ENCODE data around the gene KCNC2. TPM values are rescaled to one million over a fixed set of nuclear protein-coding genes. Genes with fewer than 3 reads are reported as not detected.

KCNC2 gene
- total RNA-seq, 2 donors from 2014 or later, result 3.0 to 4.7 TPM

DNA sequence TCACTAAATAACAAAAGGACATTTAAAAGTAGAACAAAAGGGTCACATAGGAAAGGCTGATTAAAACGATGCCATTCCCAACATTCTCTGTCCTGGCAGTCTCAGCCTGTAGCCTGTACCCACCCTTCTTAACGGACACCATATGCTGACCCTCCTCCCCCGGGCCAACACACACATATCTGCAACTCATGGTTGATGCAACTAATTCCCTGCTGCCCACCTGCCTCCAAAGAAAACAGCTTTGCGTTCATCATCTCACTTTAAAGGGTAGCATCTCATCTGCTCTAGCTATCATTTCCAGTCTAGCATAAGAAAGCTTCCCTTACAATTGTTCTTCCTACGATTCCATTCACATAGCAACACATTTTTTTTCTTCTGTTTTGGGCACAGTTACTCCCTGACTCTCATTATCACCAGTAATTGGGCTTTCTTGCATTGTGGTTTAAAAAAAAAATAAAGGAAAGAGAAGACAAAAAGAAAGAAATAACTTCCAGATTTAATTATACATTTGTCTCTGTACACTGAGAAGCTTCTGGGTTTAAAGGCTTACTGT is 92.9 kb downstream of the KCNC2 start:
- 82% methylated on average over 5 of the region's 5 CpGs for WGBS
- no peaks in the 10 kb centered on the region for H3K4me1 ChIP-seq (replicated peaks)
- DNase-seq (ENCODE audit: low spot score), result no peak
- TF ChIP-seq POLR2A (IDR thresholded peaks at IDR 0.05) (no peak), POLR2AphosphoS5 (IDR thresholded peaks at IDR 0.05) (no peak), CTCF (IDR thresholded peaks at IDR 0.05) (no peak)
- intact Hi-C loops (cut with DNase I), result no loop called here
- no peaks in the 10 kb centered on the region for H3K9me3 ChIP-seq
- no peak overlapping the region for H3K4me3 ChIP-seq
- H3K36me3 ChIP-seq, result no peaks in the 10 kb centered on the region
- no peak overlapping the region for H3K27ac ChIP-seq
- no peaks in the 10 kb centered on the region for H3K27me3 ChIP-seq (replicated peaks; ENCODE audit: insufficient read depth)

- Histone ChIP-seq H3K4me3 (no peak overlapping the region), H3K4me1 (replicated peaks) (no peaks in the 10 kb centered on the region), H3K27me3 (replicated peaks; ENCODE audit: insufficient read depth) (no peaks in the 10 kb centered on the region), H3K9me3 (no peaks in the 10 kb centered on the region), H3K36me3 (no peaks in the 10 kb centered on the region), H3K27ac (no peak overlapping the region)
- TF ChIP-seq POLR2A (IDR thresholded peaks at IDR 0.05) (no peak), CTCF (IDR thresholded peaks at IDR 0.05) (no peak), POLR2AphosphoS5 (IDR thresholded peaks at IDR 0.05) (no peak)
- intact Hi-C loops (cut with DNase I), result no loop called here
- no peak for DNase-seq (ENCODE audit: low spot score)
- 95% methylated on average over 2 of the region's 2 CpGs for WGBS
These were observed 93.9 kb downstream of the KCNC2 start for GRCh38 chr12:75115748-75116147.

DNA sequence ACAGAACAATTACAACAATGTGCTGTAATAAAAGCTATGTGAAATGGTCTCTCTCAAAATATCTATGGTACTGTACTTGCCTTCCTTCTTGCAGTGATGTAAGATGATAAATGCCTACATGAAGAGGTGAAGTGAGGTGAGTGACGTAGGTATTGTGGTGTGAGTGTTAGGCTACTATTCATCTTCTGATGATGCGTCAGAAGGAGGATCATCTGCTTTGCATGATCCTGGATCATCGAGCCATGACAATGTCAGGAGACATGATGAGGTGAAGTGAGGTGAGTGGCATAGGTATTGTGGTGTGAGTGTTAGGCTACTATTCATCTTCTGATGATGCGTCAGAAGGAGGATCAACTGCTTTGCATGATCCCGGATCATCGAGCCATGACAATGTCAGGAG is 105.8 kb downstream of the KCNC2 start:
- H3K27ac ChIP-seq, result no peak overlapping the region
- H3K36me3 ChIP-seq, result no peaks in the 10 kb centered on the region
- H3K4me3 ChIP-seq, result no peak overlapping the region
- no peak for DNase-seq (ENCODE audit: low spot score)
- no peak for TF ChIP-seq POLR2AphosphoS5 (IDR thresholded peaks at IDR 0.05)
- TF ChIP-seq CTCF (IDR thresholded peaks at IDR 0.05), result no peak
- no peak for TF ChIP-seq POLR2A (IDR thresholded peaks at IDR 0.05)
- WGBS, result 97% methylated on average over 6 of the region's 6 CpGs
- no peaks in the 10 kb centered on the region for H3K27me3 ChIP-seq (replicated peaks; ENCODE audit: insufficient read depth)
- H3K4me1 ChIP-seq (replicated peaks), result no peaks in the 10 kb centered on the region
- intact Hi-C loops (cut with DNase I), result no loop called here
- no peaks in the 10 kb centered on the region for H3K9me3 ChIP-seq

DNA sequence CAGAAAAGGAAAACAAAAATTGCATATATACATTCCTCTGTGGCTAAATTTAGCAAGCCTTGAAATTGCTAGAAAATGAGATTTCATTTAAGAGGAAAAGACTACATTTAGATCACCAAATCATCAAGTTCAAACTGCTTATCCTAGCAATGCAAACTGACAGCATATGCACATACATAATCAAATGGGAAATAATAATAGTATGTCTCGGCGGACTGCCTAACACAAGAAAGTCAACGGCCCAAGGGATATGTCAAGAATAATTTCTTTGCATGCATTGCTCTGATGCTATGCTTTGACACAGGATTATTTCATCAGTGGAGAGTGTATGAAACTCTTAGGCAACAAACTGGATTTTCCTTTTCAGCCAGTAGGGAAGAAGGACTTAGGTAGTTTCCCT is 107.9 kb downstream of the KCNC2 start:
- Histone ChIP-seq H3K4me1 (replicated peaks) (no peaks in the 10 kb centered on the region), H3K27me3 (replicated peaks; ENCODE audit: insufficient read depth) (no peaks in the 10 kb centered on the region), H3K36me3 (no peaks in the 10 kb centered on the region), H3K27ac (no peak overlapping the region), H3K4me3 (no peak overlapping the region), H3K9me3 (no peaks in the 10 kb centered on the region)
- WGBS, result 97% methylated on average over 3 of the region's 3 CpGs
- intact Hi-C loops (cut with DNase I), result no loop called here
- no peak for DNase-seq (ENCODE audit: low spot score)
- TF ChIP-seq POLR2AphosphoS5 (IDR thresholded peaks at IDR 0.05) (no peak), CTCF (IDR thresholded peaks at IDR 0.05) (no peak)

GRCh38 chr12:75099210-75099609 is 110.4 kb downstream of the KCNC2 start:
- no peaks in the 10 kb centered on the region for H3K9me3 ChIP-seq
- no peak overlapping the region for H3K4me3 ChIP-seq
- H3K4me1 ChIP-seq (replicated peaks), result no peaks in the 10 kb centered on the region
- H3K27me3 ChIP-seq (replicated peaks; ENCODE audit: insufficient read depth), result no peaks in the 10 kb centered on the region
- DNase-seq (ENCODE audit: low spot score), result no peak
- intact Hi-C loops (cut with DNase I), result no loop called here
- no peaks in the 10 kb centered on the region for H3K36me3 ChIP-seq
- no peak overlapping the region for H3K27ac ChIP-seq
- no peak for TF ChIP-seq CTCF (IDR thresholded peaks at IDR 0.05)
- no peak for TF ChIP-seq POLR2A (IDR thresholded peaks at IDR 0.05)
- no peak for TF ChIP-seq POLR2AphosphoS5 (IDR thresholded peaks at IDR 0.05)

Data from prostate gland (tissue), 2 donors.